Left lung (tissue), 10 donors: Measurements from ENCODE around the gene SLC24A3. TPM values are rescaled to one million over a fixed set of nuclear protein-coding genes. Genes with fewer than 3 reads are reported as not detected.

ENCODE experiments used
- ATAC-seq: fragments of 200-7000 bp; cut with Tn5 transposase; one replicate; pipeline ENCODE4 v1.9.1; 2020; ENCODE audit warnings: moderate library complexity
- DNase-seq, 4 donors: peaks; one replicate each; pipeline ENCODE4 v3.0.0-alpha.2; 2013 to 2020
- H3K27ac ChIP-seq, 2 donors: fragments of 200-600 bp; sonication (generic) in 1 of 2; one replicate each; pipeline versions ENCODE4 v1.5.0 to v1.8.0; 2020 to 2021
- H3K27me3 ChIP-seq, 2 donors: fragments of 200-600 bp; sonication (generic) in 1 of 2; one replicate each; pipeline versions ENCODE4 v1.5.0 to v1.8.0; 2020 to 2021
- H3K36me3 ChIP-seq, 2 donors: fragments of 200-600 bp; sonication (generic) in 1 of 2; one replicate each; pipeline versions ENCODE4 v1.5.0 to v1.8.0; 2020 to 2021
- H3K4me1 ChIP-seq, 2 donors: fragments of 200-600 bp; one replicate each; pipeline ENCODE4 v1.8.0; 2021
- H3K4me3 ChIP-seq, 2 donors: fragments of 200-600 bp; sonication (generic) in 1 of 2; one replicate each; pipeline versions ENCODE4 v1.5.0 to v1.8.0; 2020 to 2021; ENCODE audit warnings: mild to moderate bottlenecking in 1 of 2
- H3K9me3 ChIP-seq, 2 donors: fragments of 200-600 bp; sonication (generic) in 1 of 2; one replicate each; pipeline versions ENCODE4 v1.5.0 to v1.8.0; 2020 to 2021
- CTCF ChIP-seq, 2 donors: fragments of 200-600 bp; sonication (generic) in 1 of 2; IDR thresholded peaks; one replicate each; pipeline versions ENCODE4 v1.5.0 to v1.8.0; 2021; ENCODE audit warnings: antibody characterized with exemption in 2 of 2
- intact Hi-C, 2 donors: fragments of 100-400 bp; cut with DNase I; formaldehyde crosslinking; loops; one replicate each; pipeline versions ENCODE4 v1.11.2 to v1.14.2; 2022
- polyA plus RNA-seq, 6 donors: library from polyadenylated mRNA; unstranded; fragments of 120-200 nt; gene quantifications; one replicate each; pipeline ENCODE4 v1.2.1, GENCODE V29; 2013; ENCODE audit not compliant: insufficient read length in 6 of 6
- total RNA-seq, 2 donors: library from RNA; stranded (reverse); fragmentation: NEBNext Ultra II Directional; extraction: Animal tissue kit (Norgen Biotek cat#: 25700); gene quantifications; one replicate each; pipeline ENCODE4 v1.2.1, GENCODE V29; 2021
- donor health status: DM: no; HTN: yes; CAD: no.
- donor health status: DM: no; HTN: no; CAD: no.

Gene SLC24A3
- total and polyA plus RNA-seq, 8 donors = 4.4 to 8.7 (median 6.6) TPM

DNA sequence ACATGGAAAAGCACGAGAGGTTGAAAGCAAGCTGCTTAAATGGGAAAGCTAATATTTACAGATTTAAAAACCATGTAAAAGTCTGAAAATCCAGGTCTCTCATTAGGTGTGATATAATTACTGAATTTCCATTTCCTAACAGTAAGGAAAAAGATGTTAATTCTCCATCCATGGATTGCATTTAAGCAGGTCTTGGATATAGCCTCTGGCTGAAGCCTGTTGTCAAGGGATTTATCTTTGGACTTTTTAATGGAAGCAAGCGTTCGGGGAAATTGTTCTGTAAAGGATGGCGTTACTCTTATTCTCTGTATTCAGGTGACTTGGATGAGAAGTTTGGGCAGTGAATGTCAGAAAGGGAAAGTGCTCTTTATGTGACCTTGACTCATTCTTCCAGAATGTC, 233.8 kb downstream of the SLC24A3 start:
- peaks cover 0 to 27% of the 10 kb centered on the region in 2 donors for H3K9me3 ChIP-seq
- intact Hi-C loops = no loop called here
- H3K27me3 ChIP-seq = no peaks in the 10 kb centered on the region
- H3K27ac ChIP-seq = no peak overlapping the region
- TF ChIP-seq CTCF (IDR thresholded peaks at IDR 0.05) = no peak
- no peak overlapping the region for H3K4me3 ChIP-seq
- ATAC-seq (no peak), DNase-seq (no peak)
- no peaks in the 10 kb centered on the region for H3K4me1 ChIP-seq
- no peaks in the 10 kb centered on the region for H3K36me3 ChIP-seq

- intact Hi-C loops = no loop called here
- no peak for ATAC-seq
- no peak overlapping the region for H3K27ac ChIP-seq
These were observed 236.2 kb downstream of the SLC24A3 start for GRCh38 chr20:19448632-19449031.

DNA sequence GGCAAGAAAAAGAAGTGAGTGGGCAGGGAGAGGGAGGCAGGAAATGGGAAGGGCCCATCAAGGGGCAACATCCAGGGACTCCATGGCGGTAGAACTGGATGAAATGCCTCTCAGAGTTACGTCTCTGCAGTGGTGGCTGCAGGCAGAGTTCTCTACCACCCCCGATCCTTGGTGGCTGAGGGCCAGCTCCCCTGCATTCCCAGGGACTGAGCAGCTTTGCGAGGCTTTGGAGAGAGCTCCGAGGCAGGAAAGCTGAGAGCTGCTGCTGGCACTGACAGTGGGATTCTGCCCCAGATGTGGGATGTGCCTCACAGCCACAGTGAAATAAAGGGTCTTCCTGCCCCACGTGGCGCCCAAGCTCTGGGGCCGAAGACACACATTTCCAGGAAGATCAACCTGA, 236.6 kb downstream of the SLC24A3 start:
- Histone ChIP-seq H3K4me1 (no peaks in the 10 kb centered on the region), H3K27me3 (no peaks in the 10 kb centered on the region), H3K27ac (no peak overlapping the region), H3K9me3 (peaks cover 0 to 4% of the 10 kb centered on the region in 2 donors), H3K4me3 (no peak overlapping the region), H3K36me3 (no peaks in the 10 kb centered on the region)
- no peak for TF ChIP-seq CTCF (IDR thresholded peaks at IDR 0.05)
- no peak for ATAC-seq
- DNase-seq = peak in 1 of 4 donors; percentile 34
- intact Hi-C loops = no loop called here

More at GRCh38 chr20:19448632-19449031, 236.2 kb downstream of the SLC24A3 start:
- DNase-seq = no peak
- no peaks in the 10 kb centered on the region for H3K4me1 ChIP-seq
- no peak overlapping the region for H3K4me3 ChIP-seq
- no peak for TF ChIP-seq CTCF (IDR thresholded peaks at IDR 0.05)
- no peaks in the 10 kb centered on the region for H3K36me3 ChIP-seq
- no peaks in the 10 kb centered on the region for H3K27me3 ChIP-seq
- H3K9me3 ChIP-seq = peaks cover 0 to 8% of the 10 kb centered on the region in 2 donors

DNA sequence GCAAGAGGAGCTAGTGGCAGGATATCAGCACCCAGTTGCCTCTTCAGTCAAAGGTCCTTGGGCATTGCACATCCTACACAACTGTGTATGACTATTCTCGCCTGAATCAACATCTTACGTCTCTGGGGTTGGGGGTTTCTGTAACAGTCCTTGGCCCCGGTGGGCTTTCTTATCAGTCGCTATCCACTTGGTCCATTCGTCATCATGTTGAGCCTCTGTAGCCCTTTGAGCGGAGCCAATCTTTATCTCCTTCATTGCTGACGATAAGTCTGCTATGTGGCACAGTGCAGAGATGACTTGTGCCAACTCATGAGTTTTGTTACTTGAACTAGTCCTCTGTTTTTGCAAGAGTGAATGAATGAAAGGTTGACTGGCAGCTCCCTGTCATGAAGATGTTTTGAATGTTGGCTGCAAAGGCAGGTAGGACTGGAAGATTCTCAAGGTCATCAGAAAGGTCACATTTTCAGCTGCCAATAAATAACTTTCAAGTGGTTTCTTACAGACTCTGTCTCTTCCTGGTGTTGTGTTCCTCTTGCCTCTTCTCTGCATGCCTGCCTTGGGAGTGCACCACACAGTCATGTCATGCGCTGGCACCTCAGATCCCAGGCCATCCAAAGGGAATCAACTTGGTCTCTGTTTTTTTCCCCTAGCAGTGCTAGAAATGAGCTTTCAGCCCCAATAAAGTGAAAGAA, 238.9 kb downstream of the SLC24A3 start:
- no peaks in the 10 kb centered on the region for H3K27me3 ChIP-seq
- no peaks in the 10 kb centered on the region for H3K9me3 ChIP-seq
- no peak for TF ChIP-seq CTCF (IDR thresholded peaks at IDR 0.05)
- intact Hi-C loops = no loop called here
- H3K27ac ChIP-seq = no peak overlapping the region
- H3K4me1 ChIP-seq = no peaks in the 10 kb centered on the region
- no peak overlapping the region for H3K4me3 ChIP-seq
- ATAC-seq = no peak
- no peaks in the 10 kb centered on the region for H3K36me3 ChIP-seq
- DNase-seq = no peak

DNA sequence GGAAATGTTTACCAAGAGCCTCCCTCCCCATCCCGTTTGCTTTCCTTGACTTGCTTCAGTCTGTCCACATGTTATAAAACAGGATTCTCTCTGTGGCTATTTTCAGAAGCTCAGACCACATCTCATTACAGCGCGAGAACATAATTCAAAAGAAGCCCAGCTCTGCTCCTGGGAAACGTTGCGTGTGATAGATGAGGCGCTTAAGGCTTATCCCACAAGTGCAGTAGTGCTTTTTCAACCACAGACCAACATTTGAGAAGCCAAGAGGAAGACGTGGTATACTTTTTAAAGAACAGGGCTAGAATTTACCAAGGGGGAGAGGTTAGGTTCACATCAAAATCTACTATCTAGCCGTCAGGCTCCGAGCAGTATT, 239.5 kb downstream of the SLC24A3 start:
- DNase-seq = no peak
- intact Hi-C loops = no loop called here
- H3K27ac ChIP-seq = no peak overlapping the region
- H3K36me3 ChIP-seq = no peaks in the 10 kb centered on the region
- ATAC-seq = peak; percentile 25
- H3K4me3 ChIP-seq = no peak overlapping the region
- no peaks in the 10 kb centered on the region for H3K27me3 ChIP-seq
- no peaks in the 10 kb centered on the region for H3K4me1 ChIP-seq
- no peak for TF ChIP-seq CTCF (IDR thresholded peaks at IDR 0.05)
- H3K9me3 ChIP-seq = no peaks in the 10 kb centered on the region
